HG03108 (cell line): Measurements from ENCODE around the gene FBXL17.
A peak's percentile ranks its signal among the peaks of the same experiment; 100 is the strongest.

ENCODE experiments used
- ATAC-seq: cut with Tn5 transposase; IDR thresholded peaks from one replicate; pipeline ENCODE4 v1.9.1; 2021; ENCODE audit warnings: moderate library complexity; ENCODE audit not compliant: unreplicated experiment

Gene FBXL17

DNA sequence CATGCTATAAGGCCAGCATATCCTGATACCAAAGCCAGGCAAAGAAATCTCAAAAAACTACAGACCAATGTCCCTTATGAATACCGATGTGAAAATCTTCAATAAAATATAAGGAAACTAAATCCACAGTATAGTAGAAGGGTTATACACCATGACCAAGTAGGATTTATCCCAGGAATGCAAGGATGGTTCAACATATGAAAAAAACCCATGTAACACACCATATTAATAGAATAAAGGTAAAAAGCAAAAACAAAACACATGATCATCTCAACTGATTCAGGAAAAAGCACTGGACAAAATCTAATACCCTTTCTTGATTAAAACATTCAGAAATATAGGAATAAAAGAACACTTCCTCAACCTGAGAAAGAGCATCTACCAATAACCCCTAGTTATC is 6.1 kb downstream of the FBXL17 start:
- no peak for ATAC-seq

DNA sequence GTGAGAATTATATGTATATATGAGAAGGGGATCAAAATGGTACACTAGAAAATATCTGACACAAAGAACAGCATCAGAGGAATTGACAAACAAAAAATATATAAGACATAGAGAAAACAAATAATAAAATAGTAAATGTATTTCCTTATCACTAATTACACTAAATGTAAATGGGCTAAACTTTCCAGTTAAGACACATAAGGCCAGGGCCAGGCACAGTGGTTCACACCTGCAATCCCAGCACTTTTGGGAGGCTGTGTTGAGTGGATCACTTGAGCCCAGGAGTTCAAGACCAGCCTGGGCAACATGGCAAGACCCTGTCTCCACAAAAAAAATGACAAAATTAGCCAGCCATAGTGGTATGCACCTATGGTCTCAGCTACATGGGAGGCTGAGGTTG is 8.5 kb downstream of the FBXL17 start:
- ATAC-seq: no peak

DNA sequence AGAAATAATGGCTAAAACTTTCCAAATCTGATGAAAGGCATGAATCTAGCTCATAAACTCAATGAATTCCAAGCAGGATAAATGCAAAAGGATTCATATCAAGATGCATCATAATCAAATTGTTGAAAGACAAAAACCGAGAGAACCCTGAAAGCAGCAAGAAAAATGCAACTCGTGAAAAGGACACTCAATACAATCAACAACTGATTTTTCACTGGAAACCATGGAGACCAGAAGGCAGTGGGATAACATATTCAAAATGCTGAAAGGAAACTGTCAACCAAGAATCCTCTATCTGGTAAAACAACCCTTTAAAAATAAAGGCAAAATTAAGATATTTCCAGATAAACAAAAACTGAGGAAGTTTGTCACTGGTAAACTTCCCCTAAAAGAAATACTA is 9.5 kb downstream of the FBXL17 start:
- no peak for ATAC-seq

DNA sequence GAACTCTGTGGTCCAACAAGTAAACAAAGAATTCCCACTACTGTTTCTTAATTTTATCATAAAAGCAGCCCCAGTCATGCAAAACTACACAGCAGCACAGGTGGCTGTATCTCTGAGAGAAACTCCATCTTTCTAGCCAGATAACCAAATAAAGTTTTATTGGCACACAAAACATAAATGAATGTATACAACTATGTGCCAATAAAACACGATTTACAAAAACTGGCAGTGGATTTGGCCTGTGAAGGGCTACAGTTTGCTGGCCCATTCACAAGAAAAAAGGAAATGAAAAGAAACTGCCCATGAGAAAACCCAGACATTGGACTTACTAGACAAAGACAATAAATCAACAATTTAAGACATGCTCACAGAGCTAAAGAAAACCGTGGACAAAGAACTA is 10.6 kb downstream of the FBXL17 start:
- no peak for ATAC-seq

DNA sequence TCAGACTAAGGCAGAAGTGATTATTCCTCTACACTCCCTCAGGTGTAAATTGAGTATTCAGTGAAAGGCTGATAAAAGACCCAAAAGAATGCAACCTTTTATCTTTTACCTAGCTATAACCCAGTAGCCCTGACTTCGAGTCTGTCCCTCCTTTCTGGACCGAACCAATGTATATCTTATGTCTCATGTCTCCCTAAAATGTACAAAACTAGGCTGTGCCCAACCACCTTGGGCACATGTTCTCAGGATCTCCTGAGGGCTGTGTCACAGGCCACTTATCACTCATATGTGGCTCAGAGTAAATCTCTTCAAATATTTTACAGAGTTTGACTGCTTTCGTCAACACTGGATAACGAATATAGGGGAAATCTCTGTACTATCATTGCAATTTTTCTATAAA is 12.7 kb downstream of the FBXL17 start:
- no peak for ATAC-seq

DNA sequence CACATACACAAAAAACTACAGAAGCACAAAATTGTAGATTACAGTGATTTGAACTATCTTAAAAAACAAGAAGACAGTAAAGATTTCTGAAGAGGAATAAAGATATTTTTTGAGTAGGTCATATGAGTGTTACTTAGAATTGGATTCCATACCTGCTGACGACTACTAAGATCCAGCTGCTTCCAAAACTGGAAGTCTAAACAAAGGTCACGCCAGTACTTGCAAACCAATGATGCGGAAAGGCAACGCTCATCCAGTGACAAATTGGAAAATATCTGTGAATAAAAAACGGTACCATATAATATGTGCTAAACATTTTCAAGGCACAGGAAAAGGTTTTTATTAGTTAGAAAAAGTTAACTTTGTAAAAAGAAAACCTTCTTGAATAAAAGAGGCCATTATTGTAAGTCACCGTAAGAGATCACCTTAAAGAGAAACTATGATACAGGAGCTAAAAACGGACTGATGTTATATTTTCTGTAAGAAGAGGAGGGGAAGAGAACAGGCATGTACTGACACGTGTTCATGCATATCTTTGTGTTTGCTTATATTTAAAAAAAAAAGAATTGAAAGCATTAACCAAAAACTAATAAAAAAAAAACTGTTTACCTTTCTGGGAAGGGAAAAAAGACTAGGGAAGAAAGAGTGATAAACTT is 14.1 kb downstream of the FBXL17 start:
- no peak for ATAC-seq

DNA sequence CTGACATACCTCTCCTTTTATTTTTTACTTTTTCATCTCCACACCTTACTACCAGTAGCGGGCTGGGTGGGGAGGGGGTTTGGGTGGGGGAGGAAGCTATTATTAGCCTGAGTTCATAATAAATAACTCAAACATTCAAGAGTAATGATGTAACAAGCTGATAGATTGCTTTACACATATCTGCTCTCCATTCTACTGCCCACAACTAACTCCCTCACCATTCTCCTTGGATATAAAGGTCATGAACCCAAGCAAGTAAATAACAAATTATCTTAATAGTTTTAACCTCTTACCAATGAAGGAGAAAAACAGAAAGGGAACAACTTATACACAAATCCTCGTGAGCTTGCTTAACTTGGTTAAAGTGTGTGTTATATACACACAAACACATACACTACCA is 15.4 kb downstream of the FBXL17 start:
- ATAC-seq: no peak

DNA sequence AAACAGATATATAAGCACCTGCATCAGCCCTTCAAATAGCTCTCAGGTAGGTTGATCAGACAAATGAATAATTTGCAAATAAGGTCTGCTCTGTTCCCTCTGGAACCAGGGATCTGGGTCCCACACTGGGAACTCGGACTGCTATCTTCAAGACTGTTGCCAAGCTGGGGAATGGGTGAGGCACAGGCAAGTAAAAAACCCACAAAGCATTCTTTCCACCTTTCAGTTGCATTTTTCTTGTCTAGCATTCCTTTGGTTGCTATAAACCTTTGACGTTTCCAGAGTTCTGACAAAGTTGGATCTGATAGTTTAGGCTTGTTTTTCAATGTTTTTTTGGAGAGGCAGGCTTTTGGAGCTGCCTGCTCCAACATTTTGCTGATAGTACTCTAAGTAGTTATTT is 20.1 kb downstream of the FBXL17 start:
- ATAC-seq: no peak

DNA sequence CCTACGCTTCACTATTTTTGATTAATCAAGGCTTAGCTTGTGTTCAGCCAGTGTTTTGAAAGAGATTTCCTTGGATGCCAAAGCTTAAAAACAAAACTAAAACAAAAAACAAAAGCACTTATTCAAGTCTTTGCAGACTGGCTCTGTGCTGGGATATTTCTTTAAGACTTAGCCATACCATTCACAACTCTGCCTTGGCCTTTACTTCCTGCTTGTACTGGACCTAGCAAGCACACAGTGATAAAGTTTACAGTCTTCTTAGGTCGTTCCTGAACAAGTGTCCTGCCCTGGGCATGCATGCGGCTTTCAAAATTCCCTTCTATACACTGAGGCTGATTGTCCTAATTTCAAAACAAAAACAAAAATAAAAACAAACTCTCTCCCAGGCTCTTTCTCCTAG is 20.7 kb downstream of the FBXL17 start:
- ATAC-seq: no peak

DNA sequence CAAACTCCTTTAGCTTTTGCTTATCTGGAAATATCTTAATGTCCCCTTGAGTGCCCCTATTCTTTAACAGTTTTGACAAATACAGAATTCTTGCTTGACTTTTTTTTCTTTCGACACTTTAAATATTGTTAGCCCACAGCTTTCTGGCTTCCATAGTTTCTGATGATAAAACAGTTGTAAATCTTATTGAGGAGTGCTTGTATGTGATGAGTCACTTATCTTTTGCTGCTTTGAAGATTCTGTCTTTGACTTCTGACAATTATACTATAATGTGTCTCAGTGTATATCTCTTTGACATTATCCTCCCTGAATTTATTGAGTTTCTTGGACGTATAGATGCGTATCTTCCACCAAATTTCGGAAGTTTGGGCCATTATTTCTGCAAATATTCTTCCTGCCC is 21.6 kb downstream of the FBXL17 start:
- ATAC-seq: no peak

DNA sequence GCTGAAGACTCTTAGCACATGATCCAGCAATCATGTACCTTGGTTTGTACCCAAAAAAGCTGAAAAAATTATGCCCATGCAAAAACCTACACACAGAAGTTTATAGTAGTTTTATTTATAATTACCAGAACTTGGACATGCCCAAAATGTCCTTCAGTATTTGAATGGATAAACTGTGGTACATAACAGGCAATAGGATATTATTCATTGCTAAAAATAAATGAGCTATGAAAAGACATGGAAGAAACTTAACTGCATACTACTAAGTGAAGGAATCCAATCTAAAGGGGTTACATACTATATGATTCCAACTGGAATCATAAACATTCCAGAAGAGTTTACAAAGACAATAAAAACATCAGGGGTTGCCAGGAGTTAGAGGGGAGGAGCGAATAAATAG is 25.6 kb downstream of the FBXL17 start:
- no peak for ATAC-seq

DNA sequence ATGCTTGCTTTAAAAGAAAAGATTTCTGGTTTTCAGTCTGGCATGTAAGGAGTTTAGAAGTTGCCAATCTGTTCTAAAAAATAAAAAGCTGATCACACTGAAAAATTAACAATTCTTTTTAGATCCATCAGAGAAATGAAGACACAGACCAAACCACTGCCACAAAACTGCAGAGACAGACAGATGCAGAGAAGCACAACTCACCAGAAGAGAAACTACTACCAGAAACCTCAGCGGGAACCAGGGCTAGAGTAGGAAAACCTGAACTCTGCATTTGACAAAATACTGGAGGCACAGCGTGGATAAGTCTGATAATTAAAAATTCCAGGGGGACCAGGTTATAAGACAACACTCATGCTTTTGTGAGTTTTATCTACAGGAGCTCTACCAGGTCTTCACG is 28.8 kb downstream of the FBXL17 start:
- ATAC-seq: no peak

DNA sequence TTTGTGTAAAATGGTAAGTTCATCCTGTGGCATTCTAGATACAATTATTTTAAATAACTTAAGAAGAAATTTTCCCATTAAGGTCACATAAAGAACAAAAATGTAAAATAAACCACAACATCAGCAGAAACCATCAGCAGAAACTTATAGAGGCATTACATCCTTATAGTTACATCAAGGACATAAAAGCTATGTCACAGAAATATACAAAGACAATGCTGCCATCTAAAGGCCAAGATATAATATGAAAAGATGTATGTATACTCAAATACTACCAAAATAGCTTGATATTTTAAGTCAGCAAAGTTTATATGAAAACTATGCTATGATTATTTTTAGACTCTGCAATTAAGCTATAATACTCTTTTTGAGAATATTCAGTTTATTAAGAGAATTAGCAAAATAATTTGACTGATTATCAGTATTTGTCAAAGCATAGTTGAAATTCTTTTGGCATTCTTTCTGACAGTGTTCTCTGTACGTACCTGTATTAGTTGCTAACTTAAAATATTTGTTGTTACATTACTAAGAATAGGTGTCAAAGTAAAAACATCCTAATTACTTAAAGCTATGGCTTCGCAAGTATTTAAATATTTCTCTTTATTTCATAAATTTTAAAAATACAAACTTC is 36.2 kb downstream of the FBXL17 start:
- ATAC-seq: peak; percentile 61

DNA sequence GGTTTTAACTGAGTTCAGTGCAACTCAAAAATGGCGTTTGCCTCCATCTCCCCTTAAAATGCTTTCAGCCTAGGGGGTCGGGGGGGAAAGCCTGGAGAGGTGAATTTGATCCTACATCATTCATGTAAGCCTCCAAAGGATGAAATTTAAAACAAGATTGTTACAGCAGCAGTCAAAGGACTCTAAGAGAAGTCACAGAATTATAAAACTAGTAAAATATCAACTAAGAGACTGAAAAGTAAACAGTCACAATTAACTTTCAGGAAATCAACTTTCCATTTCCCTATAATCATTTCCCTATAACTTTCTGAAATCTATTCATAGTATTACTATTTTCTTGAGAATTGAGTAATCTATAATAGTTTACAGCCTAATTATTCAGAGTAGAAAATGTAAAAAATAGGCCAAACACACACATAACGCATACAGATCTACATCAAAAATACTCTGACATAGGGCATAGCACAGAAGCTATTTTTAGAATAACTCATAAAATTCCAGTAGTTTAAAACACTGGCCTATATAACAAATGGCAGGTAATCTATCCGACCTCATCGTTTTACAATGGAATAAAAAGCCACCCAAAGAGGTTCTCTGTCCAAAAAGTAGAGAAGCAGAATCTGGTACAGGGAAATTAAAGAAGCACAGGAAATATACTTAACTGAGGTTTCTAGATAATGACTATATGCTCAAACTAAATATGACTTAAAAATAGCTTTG is 37.6 kb downstream of the FBXL17 start:
- ATAC-seq: no peak

DNA sequence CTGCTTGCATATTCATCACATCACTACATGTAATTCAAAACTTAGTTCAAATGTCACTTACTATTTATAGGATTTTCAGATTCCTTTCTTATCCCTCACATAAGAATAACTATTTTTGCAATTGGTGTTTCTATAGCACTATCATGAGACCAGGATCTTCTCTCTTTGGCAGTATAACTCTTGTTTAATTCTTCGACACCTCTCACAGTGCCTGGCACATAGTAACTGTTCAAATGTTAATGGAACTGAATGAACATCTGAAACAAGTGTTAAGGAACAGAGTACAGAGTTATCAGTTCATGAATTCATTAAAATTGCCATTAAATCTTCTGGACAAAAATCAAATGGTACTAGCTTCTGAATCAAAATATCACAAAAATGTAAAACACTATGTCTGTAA is 40.0 kb downstream of the FBXL17 start:
- ATAC-seq: no peak

DNA sequence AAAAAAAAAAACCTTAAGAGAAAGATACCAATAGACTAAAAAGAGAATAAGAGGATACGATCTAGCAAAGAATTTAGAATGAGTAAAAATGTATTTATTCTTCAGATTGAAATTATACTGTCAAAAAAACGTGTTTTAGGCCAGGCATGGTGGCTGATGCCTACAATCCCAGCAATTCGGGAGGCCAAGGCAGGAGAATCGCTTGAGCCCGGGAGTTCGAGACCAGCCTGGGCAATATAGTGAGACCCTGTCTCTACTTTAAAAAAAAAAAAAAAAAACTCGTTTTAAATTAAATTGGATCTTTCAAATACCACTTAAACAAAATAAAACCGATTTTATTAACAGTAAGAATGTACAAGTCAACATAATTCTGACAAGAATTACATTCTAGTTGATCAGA is 41.8 kb downstream of the FBXL17 start:
- no peak for ATAC-seq

DNA sequence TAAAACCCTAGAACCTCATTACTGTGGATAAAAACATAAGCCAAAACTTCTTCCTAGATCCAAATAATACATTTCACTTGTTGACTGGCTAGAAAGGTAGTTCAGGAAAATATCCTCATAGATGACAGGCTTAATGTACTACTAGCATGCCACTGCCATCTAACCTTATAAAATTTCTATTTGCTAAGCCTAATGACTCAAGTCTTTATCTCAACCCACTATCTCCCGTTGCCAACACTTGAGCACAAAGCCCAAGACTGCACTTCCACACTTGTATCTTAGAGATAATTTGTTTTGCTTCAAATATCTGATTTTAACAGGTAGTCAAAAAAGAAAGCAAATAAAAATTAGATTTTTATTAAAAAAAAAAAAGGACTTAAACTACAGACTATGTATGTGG is 42.7 kb downstream of the FBXL17 start:
- no peak for ATAC-seq

DNA sequence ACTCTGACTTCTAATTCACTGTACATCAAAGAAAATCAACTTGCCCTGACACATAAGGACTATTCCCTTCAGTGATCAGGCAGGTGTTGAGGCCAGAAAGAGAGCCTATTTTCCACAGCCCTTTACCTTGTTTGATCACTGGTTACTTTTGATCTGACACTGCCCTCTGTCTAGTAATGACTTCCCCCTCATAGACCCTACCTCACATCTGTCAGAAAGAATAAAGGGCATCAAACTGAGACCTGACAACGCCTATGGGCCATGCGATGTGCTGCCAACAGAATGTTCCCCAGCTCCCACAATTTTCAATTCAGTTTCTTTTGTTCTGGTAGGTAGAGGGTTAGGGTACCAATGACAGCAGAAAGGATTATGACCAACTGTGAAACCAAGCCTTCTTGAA is 47.7 kb downstream of the FBXL17 start:
- ATAC-seq: no peak

DNA sequence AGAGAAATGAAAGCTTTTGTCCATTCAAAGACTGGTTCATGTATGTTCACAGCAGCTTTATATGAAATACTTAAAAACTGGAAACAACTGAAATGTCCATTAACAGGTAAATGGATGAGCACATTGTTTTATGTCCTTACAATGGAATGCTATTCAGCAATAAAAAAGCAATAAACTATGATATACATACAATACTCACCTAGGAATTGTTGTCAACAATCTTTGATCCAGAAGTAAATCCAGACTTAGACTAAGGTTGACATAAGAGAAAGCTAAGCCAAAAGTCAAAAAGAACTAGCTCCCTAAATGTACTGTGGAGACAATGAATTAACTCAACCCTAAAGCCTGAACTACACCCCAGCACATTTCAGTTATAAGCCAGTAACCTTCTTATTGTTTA is 54.9 kb downstream of the FBXL17 start:
- ATAC-seq: no peak

DNA sequence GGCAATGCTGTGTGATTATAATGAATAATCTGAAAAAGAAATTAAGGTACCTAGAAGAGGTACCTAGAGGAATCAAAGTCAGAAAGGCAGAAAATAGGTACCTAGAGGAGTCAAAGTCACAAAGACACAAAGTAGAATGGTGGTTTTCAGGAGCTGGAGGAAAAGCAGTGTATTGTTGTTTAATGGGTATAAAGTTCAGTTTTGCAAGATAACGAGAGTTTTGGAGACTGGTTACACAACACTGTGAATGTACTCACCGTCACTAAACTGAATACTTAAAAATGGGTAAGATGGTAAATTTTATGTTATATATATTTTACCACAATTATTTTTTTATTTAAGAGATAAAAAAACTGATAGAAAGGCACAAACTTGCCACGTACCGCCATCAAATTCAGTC is 57.0 kb downstream of the FBXL17 start:
- ATAC-seq: no peak

DNA sequence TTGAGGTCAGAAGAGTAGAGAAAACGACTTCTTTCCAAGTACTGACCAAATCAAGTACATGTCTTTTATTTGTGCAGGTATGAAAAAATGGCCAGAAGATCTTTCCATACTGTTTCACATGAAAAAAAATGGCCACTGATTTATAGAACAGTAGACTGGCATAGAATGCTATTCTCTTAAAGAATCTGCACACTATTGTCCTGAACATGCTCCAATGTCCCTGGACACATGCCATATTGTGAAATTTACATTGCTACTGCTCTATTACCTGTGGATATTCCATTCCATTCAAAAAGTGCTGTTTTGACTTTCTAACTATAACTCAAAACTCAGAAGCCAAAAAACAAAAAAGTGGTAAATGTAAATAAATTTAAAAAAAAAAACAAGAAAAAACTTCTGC is 60.6 kb downstream of the FBXL17 start:
- no peak for ATAC-seq

DNA sequence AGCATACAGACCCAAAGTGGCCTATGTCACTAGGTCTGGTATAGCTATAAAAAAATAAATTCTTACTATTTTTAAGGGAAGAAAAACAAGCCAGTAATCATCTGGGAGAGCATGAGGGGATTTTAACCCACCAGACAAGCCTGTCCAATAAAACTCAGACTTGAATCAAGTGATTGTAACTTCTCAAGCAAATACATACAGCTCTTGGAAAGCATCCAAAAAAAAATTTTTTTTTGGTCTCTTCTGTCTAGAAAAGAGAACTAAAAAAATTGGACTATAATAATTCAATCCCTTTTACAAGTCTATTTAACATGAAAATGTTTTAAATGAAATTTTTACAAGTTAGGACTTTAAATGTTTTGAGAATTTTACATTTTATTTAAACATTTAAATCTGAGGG is 61.7 kb downstream of the FBXL17 start:
- no peak for ATAC-seq

DNA sequence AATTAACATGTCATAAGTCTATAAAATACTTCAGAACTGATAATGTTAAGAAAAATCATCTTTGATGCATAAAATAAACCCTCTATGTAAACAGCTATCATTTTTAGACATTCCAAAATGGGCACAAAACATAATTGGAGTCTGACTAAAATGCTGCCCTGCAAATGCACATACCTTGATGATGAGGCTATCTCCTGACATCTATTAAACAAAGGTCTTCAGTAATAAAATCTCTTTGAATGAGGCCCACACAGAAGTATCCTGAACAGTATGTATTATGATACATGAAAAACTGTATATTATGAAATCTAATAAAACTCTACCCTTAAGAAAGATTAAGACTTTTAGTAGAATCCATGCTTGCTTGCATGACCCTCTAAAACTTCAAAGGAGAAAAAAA is 66.1 kb downstream of the FBXL17 start:
- no peak for ATAC-seq
